Measurements from ENCODE around the gene SV2C. TPM values are rescaled to one million over a fixed set of nuclear protein-coding genes. Genes with fewer than 3 reads are reported as not detected.
A peak's percentile ranks its signal among the peaks of the same experiment; 100 is the strongest.

The SV2C gene
- total RNA-seq, 5 donors from 2014 or later (not counting 1 experiment from before 2014, with no cell fraction given): 0.03 to 0.07 (median 0.03) TPM; not detected in 2

GRCh38 chr5:76389513-76390154 is 306.5 kb downstream of the SV2C start:
- WGBS (ENCODE audit: insufficient coverage): 98% methylated on average over 6 of the region's 13 CpGs
- H3K27me3 Mint-ChIP-seq: no peaks in the 10 kb centered on the region
- H3K9me3 Mint-ChIP-seq: no peaks in the 10 kb centered on the region
- Histone ChIP-seq H3K27ac (ENCODE audit: low read length) (no peak overlapping the region), H3K4me1 (ENCODE audit: control insufficient read depth in 1 of 2, extremely low read depth in 1 of 2, insufficient read depth in 2 of 2, low read length in 2 of 2) (peaks cover 34 to 52% of the 10 kb centered on the region in 2 experiments), H3K27me3 (replicated peaks in 1 of 2; ENCODE audit: control insufficient read depth in 2 of 2, extremely low read depth in 1 of 2, insufficient read depth in 2 of 2, low read length in 1 of 2) (no peaks in the 10 kb centered on the region), H3K4me3 (ENCODE audit: control insufficient read depth in 1 of 2, extremely low read depth in 1 of 2, low read length in 1 of 2) (no peak overlapping the region), H3K36me3 (ENCODE audit: control insufficient read depth in 2 of 2, extremely low read depth in 1 of 2, insufficient read depth in 1 of 2, low read length in 1 of 2) (no peaks in the 10 kb centered on the region), H3K9me3 (no peaks in the 10 kb centered on the region)
- peaks cover 57 to 75% (median 67%) of the 10 kb centered on the region in 3 donors for H3K4me1 Mint-ChIP-seq
- peak overlapping the region in 1 of 3 donors; percentile 58 for H3K4me3 Mint-ChIP-seq
- ChIA-PET POLR2A (interaction anchor here (0.5 to 1.0 kb wide), 4 partner anchors 20 to 1355 kb away, joined by 3 to 6 read pairs (median 3); no protein-coding TSS in a partner anchor), CTCF (interaction anchor here (0.6 to 0.7 kb wide), 5 partner anchors 10 to 189 kb away, joined by 3 to 5 read pairs (median 3); partner anchors contain the start of gene IQGAP2 (in 1 of the 2))
- DNase-seq (no peak), ATAC-seq (replicated peaks in 1 of 4) (no peak)
- no peaks in the 10 kb centered on the region for H3K36me3 Mint-ChIP-seq
- H3K27ac Mint-ChIP-seq: peak overlapping the region; percentile 84 to 90

GRCh38 chr5:76391014-76391413 is 307.8 kb downstream of the SV2C start:
- Histone ChIP-seq H3K9me3 (no peaks in the 10 kb centered on the region), H3K4me1 (ENCODE audit: control insufficient read depth in 1 of 2, extremely low read depth in 1 of 2, insufficient read depth in 2 of 2, low read length in 2 of 2) (peaks cover 37 to 53% of the 10 kb centered on the region in 2 experiments), H3K36me3 (ENCODE audit: control insufficient read depth in 2 of 2, extremely low read depth in 1 of 2, insufficient read depth in 1 of 2, low read length in 1 of 2) (no peaks in the 10 kb centered on the region), H3K4me3 (ENCODE audit: control insufficient read depth in 1 of 2, extremely low read depth in 1 of 2, low read length in 1 of 2) (no peak overlapping the region), H3K27me3 (replicated peaks in 1 of 2; ENCODE audit: control insufficient read depth in 2 of 2, extremely low read depth in 1 of 2, insufficient read depth in 2 of 2, low read length in 1 of 2) (no peaks in the 10 kb centered on the region), H3K27ac (ENCODE audit: low read length) (peak overlapping the region; percentile 59)
- DNase-seq (peak in 22 of 35 experiments; percentile 6 to 54 (median 24)), ATAC-seq (replicated peaks in 1 of 4) (peak; percentile 71 to 85 (median 76))
- peak overlapping the region; percentile 24 to 58 (median 55) for H3K4me3 Mint-ChIP-seq
- POLR2A ChIA-PET: no interaction called here
- peak overlapping the region; percentile 84 to 90 for H3K27ac Mint-ChIP-seq
- no peaks in the 10 kb centered on the region for H3K36me3 Mint-ChIP-seq
- no peaks in the 10 kb centered on the region for H3K9me3 Mint-ChIP-seq
- peaks cover 58 to 72% (median 67%) of the 10 kb centered on the region in 3 donors for H3K4me1 Mint-ChIP-seq
- no peaks in the 10 kb centered on the region for H3K27me3 Mint-ChIP-seq
- CTCF ChIA-PET: interaction anchor here in 1 of 2 donors (0.6 kb wide), 1 partner anchor 81 kb away, joined by 3 read pairs; no protein-coding TSS in a partner anchor
- 10% methylated on average over 8 of the region's 9 CpGs for WGBS (ENCODE audit: insufficient coverage)

- Histone ChIP-seq H3K4me1 (ENCODE audit: control insufficient read depth in 1 of 2, extremely low read depth in 1 of 2, insufficient read depth in 2 of 2, low read length in 2 of 2) (peaks cover 37 to 53% of the 10 kb centered on the region in 2 experiments), H3K27ac (ENCODE audit: low read length) (peak overlapping the region; percentile 30)
- no peaks in the 10 kb centered on the region for H3K9me3 Mint-ChIP-seq
These were observed 310.0 kb downstream of the SV2C start for GRCh38 chr5:76393035-76393680.

GRCh38 chr5:76397200-76397599 is 314.0 kb downstream of the SV2C start:
- no peaks in the 10 kb centered on the region for H3K9me3 Mint-ChIP-seq
- ATAC-seq (replicated peaks in 1 of 4): no peak

More at GRCh38 chr5:76393035-76393680, 310.0 kb downstream of the SV2C start:
- Mint-ChIP-seq H3K36me3 (no peaks in the 10 kb centered on the region), H3K27ac (peak overlapping the region; percentile 90 to 91), H3K27me3 (no peaks in the 10 kb centered on the region), H3K4me1 (peaks cover 58 to 66% (median 64%) of the 10 kb centered on the region in 3 donors), H3K4me3 (peak overlapping the region in 2 of 3 donors; percentile 13 to 62)
- ChIA-PET POLR2A (no interaction called here), CTCF (no interaction called here)
- H3K27me3 ChIP-seq (replicated peaks in 1 of 2; ENCODE audit: control insufficient read depth in 2 of 2, extremely low read depth in 1 of 2, insufficient read depth in 2 of 2, low read length in 1 of 2): no peaks in the 10 kb centered on the region
- no peaks in the 10 kb centered on the region for H3K9me3 ChIP-seq
- no peaks in the 10 kb centered on the region for H3K36me3 ChIP-seq (ENCODE audit: control insufficient read depth in 2 of 2, extremely low read depth in 1 of 2, insufficient read depth in 1 of 2, low read length in 1 of 2)
- ATAC-seq (replicated peaks in 1 of 4) (peak; percentile 70 to 87 (median 82)), DNase-seq (peak in 27 of 35 experiments; percentile 7 to 56 (median 37))
- WGBS (ENCODE audit: insufficient coverage): 40% methylated on average over 1 of the region's 5 CpGs
- no peak overlapping the region for H3K4me3 ChIP-seq (ENCODE audit: control insufficient read depth in 1 of 2, extremely low read depth in 1 of 2, low read length in 1 of 2)

GRCh38 chr5:76399268-76399667 is 316.1 kb downstream of the SV2C start:
- no peak for ATAC-seq (replicated peaks in 1 of 4)
- H3K27me3 Mint-ChIP-seq: no peaks in the 10 kb centered on the region
- Histone ChIP-seq H3K9me3 (no peaks in the 10 kb centered on the region), H3K4me3 (ENCODE audit: control insufficient read depth in 1 of 2, extremely low read depth in 1 of 2, low read length in 1 of 2) (no peak overlapping the region), H3K27me3 (replicated peaks in 1 of 2; ENCODE audit: control insufficient read depth in 2 of 2, extremely low read depth in 1 of 2, insufficient read depth in 2 of 2, low read length in 1 of 2) (no peaks in the 10 kb centered on the region), H3K4me1 (ENCODE audit: control insufficient read depth in 1 of 2, extremely low read depth in 1 of 2, insufficient read depth in 2 of 2, low read length in 2 of 2) (peaks cover 19 to 30% of the 10 kb centered on the region in 2 experiments), H3K36me3 (ENCODE audit: control insufficient read depth in 2 of 2, extremely low read depth in 1 of 2, insufficient read depth in 1 of 2, low read length in 1 of 2) (no peaks in the 10 kb centered on the region), H3K27ac (ENCODE audit: low read length) (no peak overlapping the region)
- H3K4me1 Mint-ChIP-seq: peaks cover 36 to 37% (median 36%) of the 10 kb centered on the region in 3 donors
- H3K27ac Mint-ChIP-seq: no peak overlapping the region
- CTCF ChIA-PET: interaction anchor here in 1 of 2 donors (0.7 kb wide), 1 partner anchor 12 kb away, joined by 6 read pairs; no protein-coding TSS in a partner anchor
- POLR2A ChIA-PET: no interaction called here
- no peaks in the 10 kb centered on the region for H3K9me3 Mint-ChIP-seq
- no peaks in the 10 kb centered on the region for H3K36me3 Mint-ChIP-seq
- WGBS (ENCODE audit: insufficient coverage): no CpG with 5 or more reads among the region's 2 CpGs
- no peak overlapping the region for H3K4me3 Mint-ChIP-seq
- no peak for DNase-seq

More at GRCh38 chr5:76397200-76397599, 314.0 kb downstream of the SV2C start:
- H3K9me3 ChIP-seq: no peaks in the 10 kb centered on the region
- no CpG with 5 or more reads among the region's 2 CpGs for WGBS (ENCODE audit: insufficient coverage)
- no peaks in the 10 kb centered on the region for H3K27me3 ChIP-seq (replicated peaks in 1 of 2; ENCODE audit: control insufficient read depth in 2 of 2, extremely low read depth in 1 of 2, insufficient read depth in 2 of 2, low read length in 1 of 2)
- POLR2A ChIA-PET: no interaction called here
- Mint-ChIP-seq H3K36me3 (no peaks in the 10 kb centered on the region), H3K27ac (no peak overlapping the region), H3K4me1 (peaks cover 52 to 53% (median 52%) of the 10 kb centered on the region in 3 donors), H3K4me3 (no peak overlapping the region), H3K27me3 (no peaks in the 10 kb centered on the region)
- H3K4me3 ChIP-seq (ENCODE audit: control insufficient read depth in 1 of 2, extremely low read depth in 1 of 2, low read length in 1 of 2): no peak overlapping the region
- H3K36me3 ChIP-seq (ENCODE audit: control insufficient read depth in 2 of 2, extremely low read depth in 1 of 2, insufficient read depth in 1 of 2, low read length in 1 of 2): no peaks in the 10 kb centered on the region
- no peak for DNase-seq
- no peak overlapping the region for H3K27ac ChIP-seq (ENCODE audit: low read length)
- CTCF ChIA-PET: no interaction called here
- H3K4me1 ChIP-seq (ENCODE audit: control insufficient read depth in 1 of 2, extremely low read depth in 1 of 2, insufficient read depth in 2 of 2, low read length in 2 of 2): peaks cover 27 to 38% of the 10 kb centered on the region in 2 experiments

GRCh38 chr5:76400466-76400865 is 317.3 kb downstream of the SV2C start:
- Histone ChIP-seq H3K4me3 (ENCODE audit: control insufficient read depth in 1 of 2, extremely low read depth in 1 of 2, low read length in 1 of 2) (no peak overlapping the region), H3K36me3 (ENCODE audit: control insufficient read depth in 2 of 2, extremely low read depth in 1 of 2, insufficient read depth in 1 of 2, low read length in 1 of 2) (no peaks in the 10 kb centered on the region), H3K9me3 (no peaks in the 10 kb centered on the region), H3K27me3 (replicated peaks in 1 of 2; ENCODE audit: control insufficient read depth in 2 of 2, extremely low read depth in 1 of 2, insufficient read depth in 2 of 2, low read length in 1 of 2) (no peaks in the 10 kb centered on the region), H3K4me1 (ENCODE audit: control insufficient read depth in 1 of 2, extremely low read depth in 1 of 2, insufficient read depth in 2 of 2, low read length in 2 of 2) (peaks cover 22 to 33% of the 10 kb centered on the region in 2 experiments), H3K27ac (ENCODE audit: low read length) (no peak overlapping the region)
- Mint-ChIP-seq H3K4me3 (peak overlapping the region in 1 of 3 donors; percentile 7), H3K27me3 (no peaks in the 10 kb centered on the region), H3K4me1 (peaks cover 36 to 38% (median 36%) of the 10 kb centered on the region in 3 donors), H3K36me3 (no peaks in the 10 kb centered on the region), H3K27ac (peak overlapping the region; percentile 98 to 100), H3K9me3 (no peaks in the 10 kb centered on the region)
- 81% methylated on average over 2 of the region's 5 CpGs for WGBS (ENCODE audit: insufficient coverage)
- ATAC-seq (replicated peaks in 1 of 4) (no peak), DNase-seq (no peak)
- POLR2A ChIA-PET: interaction anchor here in 1 of 2 donors (1.4 kb wide), 1 partner anchor 142 kb away, joined by 6 read pairs; no protein-coding TSS in a partner anchor
- CTCF ChIA-PET: no interaction called here

Measured in T-cell (primary cell).